ENCODE results near the gene GNPTG.

Gene GNPTG

DNA sequence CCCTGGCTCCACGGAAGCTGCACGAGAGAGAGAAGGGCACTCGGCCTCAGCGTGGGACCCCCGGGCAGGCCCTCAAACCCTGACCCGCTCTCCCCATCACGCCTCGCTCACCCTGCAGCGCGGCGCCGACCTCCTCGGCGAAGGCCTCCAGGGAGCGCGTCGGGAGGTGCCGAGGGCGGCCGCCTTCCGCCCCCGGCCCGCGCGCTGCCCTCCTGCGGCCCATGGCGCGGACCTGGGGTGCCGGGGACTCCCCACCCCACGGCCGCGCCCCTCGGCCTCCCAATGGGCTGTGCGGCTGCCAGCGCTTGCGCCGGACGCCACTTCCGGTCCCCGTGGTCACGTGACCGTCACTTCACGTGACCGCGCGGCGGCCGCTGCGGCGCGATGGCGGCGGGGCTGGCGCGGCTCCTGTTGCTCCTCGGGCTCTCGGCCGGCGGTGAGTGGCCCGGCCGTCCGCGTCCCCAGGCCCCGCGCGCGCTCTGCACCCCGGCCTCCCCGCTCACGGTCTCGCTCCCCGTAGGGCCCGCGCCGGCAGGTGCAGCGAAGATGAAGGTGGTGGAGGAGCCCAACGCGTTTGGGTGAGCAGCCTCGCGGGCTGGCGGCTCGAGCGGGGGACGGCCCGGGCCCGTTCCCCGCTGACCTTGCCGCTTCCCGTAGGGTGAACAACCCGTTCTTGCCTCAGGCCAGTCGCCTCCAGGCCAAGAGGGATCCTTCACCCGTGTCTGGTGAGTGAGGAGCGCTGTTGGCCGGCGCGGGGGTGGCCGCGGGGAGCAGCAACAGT is at the start of gene GNPTG, which contains the start of gene TSR3:
TSS of gene GNPTG (plus strand) at position 350 of the 781 bp plus-strand sequence. CDS start at position 385, 35 bp downstream.
TSS of gene TSR3 (minus strand) at position 297 of the 781 bp plus-strand sequence. CDS start at position 223, 74 bp downstream.
- DNase-seq: peak; percentile 89

DNA sequence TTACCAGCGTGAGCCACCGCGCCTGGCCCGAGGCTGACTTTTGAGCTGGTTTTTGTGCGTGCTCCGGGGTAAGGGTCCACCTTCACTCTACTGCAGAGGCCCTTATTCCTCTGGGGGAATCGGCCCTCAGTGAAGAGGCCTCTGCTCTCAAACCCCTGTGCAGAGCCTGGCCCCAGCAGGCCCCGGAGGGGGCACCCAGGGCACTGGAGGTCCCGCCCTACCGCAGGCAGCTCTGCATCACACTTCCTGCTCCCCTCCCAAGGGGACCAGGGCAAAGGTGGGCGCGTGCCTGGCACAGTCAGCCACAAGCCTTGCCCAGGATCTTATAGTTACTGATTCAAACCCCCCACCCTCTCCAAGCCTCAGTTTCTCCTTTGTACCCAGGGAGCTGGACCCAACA is 45.9 kb upstream of the GNPTG start:
- DNase-seq: no peak

DNA sequence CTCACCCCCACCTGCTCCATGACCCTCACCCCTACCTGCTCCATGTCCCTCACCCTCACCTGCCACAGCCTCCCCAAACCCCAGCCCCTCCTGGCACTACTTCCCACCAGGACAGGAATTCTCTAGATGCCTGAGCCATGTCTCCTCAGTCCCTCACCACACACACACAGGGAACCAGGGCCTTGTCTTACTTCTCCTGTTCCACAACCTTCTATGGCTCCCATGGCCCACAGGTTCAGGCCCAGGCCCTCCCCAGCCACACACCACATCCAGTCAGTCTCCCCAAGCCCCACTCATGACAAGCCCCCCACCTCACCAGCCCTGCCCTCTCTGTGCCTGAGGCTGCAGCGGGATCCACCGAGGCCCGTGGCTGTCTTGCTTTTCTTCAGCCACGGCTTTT is 45.4 kb upstream of the GNPTG start:
- DNase-seq: no peak

- peak; percentile 50 for DNase-seq
Observed at GRCh38 chr16:1308036-1308976, 43.4 kb upstream of the GNPTG start.

DNA sequence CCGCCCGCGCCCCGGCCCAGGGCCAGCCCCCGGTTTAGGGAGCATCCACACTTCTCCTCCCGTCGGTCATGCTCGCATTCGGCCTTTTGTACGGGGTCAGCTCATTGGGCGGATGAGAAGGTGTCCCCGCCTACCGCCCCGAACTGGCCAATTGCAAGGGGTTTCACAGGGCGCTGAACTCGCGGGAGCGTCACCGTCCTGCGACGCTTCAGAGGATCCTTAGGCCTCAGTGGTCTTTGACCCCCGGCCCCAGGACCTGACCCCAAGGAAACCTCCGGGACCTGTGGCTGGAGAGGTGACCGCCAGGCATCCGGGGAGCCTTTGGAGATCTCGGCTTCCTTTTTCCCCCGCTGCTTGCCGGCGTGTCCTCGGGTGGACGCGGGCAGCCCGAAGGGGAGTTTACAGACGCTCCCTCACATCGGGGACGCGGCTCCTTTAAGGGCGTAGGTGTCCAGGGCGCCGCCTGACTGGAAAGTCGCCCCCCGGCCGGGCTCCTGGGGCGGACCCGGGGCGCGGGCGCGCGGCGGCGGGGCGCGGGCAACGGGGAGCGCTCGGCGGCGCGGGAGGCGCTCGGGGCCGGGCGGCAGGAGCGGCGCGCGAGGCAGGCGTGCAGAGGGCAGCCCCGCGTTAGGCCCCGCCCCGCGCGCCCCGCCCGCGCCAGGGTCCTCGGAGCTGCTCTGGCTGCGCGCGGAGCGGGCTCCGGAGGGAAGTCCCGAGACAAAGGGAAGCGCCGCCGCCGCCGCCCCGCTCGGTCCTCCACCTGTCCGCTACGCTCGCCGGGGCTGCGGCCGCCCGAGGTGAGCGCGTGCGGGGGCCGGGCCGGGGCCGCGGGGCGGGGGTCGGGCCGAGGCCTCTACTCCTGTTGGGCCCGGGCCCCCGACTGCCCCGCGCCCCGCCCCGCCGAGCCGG is 42.5 kb upstream of the GNPTG start, which contains the start of gene UBE2I:
TSS of gene UBE2I (plus strand) at position 660 of the 909 bp plus-strand sequence. CDS start 4,395 bp downstream, outside the sequence.
- peak; percentile 95 for DNase-seq

DNA sequence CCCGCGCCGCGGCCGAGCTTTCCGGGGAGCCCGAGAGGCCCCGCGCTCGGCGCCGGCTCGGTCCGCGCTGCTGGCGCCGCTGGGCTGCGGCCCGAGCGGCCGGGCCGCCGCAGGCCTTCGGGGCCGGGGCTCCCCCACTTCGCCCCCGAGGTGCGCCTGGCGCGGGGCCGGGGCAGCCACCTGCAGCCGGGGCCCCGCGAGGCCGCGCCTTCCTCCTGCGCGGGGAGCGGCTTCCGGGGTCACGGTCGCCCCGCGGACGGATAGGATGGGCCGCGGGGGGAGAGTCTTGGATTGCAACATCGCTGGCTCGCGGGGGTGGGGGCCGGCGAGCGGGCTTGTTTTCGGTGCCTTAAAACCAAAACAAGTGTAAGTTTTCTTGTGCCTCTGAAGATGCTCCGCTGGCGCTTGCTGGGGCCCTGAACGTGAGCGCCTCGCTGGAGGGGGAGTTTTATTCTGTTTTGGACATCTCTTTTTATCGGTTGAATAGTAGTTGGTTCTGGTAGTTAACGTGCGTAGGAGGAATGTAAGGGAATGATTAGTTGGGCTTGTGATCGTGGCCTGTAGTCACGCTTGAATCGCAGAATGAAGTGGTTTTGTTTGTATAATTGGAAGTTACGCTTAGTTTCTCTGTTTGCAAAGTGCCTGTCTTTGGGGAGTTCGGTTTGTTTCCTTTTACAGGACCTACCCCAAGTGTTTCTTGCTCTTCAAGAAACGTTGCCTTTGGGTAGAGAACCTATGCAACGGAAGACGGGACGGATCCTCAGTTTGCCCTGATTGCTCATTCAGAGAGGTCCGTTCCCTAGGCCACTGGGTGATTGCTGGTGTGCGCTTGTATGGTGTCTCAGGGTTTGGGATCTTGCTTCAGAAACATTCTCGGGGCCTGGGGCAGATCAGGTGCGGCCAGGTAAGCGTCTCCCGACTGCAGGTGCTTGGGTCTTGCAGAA is 41.6 kb upstream of the GNPTG start:
- peak; percentile 36 for DNase-seq

GRCh38 chr16:1310832-1311200 is 40.9 kb upstream of the GNPTG start:
- no peak for DNase-seq

DNA sequence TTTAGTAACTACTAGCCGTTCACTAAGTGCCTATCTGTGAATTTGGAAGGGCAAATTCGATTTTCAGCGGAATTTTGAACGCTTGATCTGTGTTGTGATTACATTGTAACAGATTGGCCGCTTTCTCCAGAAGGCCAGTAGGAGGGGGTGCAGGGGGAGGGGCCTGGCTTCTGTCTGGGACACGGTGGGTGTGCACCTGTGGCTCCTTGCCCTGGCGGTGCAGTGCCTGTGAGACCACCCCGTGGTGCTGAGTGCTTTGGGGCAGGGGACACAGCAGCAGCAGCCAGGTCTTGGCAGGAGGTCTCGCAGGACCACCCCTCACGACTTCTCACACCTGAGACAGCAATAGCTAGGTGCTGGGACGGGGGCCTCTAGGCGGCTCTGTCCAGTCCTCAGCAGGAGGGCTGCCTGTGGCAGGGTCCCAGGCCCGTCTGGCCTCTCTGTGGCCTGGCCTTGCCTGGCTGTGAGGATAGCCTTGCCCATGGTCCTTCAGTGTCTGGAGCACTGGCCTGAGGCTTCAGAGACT is 40.5 kb upstream of the GNPTG start:
- no peak for DNase-seq

- no peak for DNase-seq
Observed at GRCh38 chr16:1311738-1312466, 39.8 kb upstream of the GNPTG start.

DNA sequence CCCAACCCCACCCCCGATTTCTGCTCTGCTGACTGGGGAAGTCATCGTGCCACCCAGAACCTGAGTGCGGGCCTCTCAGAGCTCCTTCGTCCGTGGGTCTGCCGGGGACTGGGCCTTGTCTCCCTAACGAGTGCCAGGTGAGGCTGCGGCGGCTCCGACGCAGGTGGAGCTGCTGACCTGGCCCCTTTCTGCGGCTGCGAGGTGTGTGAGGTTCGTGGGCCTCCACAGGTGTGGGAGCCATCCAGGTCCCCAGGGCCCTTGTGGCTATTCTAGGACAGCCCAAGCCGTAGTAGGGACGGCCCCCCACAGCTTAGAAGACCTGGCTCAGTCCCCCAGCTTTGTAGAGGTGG is 39.3 kb upstream of the GNPTG start:
- no peak for DNase-seq

DNA sequence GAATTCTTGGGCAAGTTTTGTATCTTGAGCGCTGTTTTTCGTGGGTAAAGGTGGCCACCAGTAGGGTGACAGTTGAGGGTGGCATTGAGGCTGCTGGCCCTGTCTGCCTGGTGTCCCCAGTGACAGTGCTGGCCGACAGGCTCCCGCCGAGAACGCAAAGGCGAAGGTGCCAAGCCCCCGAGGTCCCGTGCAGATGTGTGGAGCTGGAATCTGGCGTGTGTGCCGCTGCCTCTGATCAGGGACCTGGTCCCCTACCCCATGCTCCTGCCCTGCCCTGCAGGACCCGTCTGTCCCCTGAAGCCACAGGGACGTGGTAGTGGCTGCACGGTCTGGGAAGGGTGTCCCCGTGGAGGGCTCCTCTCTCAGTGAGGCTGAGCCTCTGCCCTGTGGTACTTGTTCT is 38.8 kb upstream of the GNPTG start:
- no peak for DNase-seq

GRCh38 chr16:1313721-1314369 is 37.9 kb upstream of the GNPTG start:
- no peak for DNase-seq

DNA sequence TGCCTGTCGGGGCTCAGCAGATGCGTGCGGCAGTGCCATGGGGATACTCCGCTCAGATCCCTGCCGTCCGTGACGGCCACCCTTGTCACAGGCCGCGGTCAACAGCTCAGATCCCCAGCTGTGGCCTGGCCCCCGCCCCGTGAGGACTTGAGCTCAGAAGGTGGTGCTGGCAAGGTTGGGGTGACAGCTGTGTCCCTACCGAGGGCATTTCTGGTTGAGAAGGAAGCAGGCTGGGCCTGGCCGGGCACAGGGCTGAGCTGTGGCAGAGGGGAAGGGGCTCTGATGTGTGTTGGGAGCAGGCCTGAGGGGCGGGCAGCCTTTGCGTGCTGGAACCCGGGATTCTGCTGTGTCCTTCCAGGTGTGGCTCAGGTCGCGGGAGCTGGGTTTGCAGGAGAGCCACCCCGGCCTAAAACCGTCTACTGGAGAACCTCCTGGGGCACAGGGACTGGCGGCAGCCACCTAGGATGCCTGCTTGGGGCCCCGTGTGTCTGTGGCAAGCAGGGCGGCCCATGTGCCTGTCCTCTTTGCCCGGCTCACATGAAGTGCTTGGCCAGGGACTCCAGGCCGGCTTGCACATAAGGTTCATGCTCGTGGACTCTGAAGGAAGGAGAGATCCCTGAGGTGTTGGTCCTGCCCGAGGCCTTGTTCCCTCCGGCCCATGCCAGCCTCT is 37.2 kb upstream of the GNPTG start:
- DNase-seq: no peak

- no peak for DNase-seq
Observed at GRCh38 chr16:1315081-1316032, 36.4 kb upstream of the GNPTG start.

GRCh38 chr16:1316033-1316405 is 35.7 kb upstream of the GNPTG start:
- no peak for DNase-seq

- no peak for DNase-seq
Observed at GRCh38 chr16:1317479-1318267, 34.1 kb upstream of the GNPTG start.

DNA sequence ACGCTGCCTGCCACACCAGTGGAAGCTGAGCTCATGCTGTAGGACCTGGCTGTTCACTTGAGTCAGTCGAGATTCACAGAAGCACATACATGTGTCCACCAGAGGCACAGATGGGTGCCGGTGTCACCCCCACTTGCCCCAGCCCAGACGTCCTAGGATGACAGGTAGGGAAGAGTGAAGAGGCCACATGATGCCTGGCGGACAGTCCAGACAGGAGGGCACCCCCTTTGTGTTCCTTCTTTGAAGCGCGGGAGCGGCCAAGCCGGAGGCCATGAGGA is 33.5 kb upstream of the GNPTG start:
- DNase-seq: no peak

- DNase-seq: no peak
Observed at GRCh38 chr16:1319041-1319440, 32.7 kb upstream of the GNPTG start.
